Naive B cell (primary cell): Measurements from ENCODE around the gene SGSM2. TPM values are rescaled to one million over a fixed set of nuclear protein-coding genes. Genes with fewer than 3 reads are reported as not detected.

Experiments used
- ATAC-seq, 2 donors: fragments of 150-1000 bp; cut with Tn5 transposase; 2 replicates each; pipeline ENCODE4 v1.10.0; 2021; ENCODE audit warnings: low read depth in 2 of 2, mild to moderate bottlenecking in 2 of 2, moderate library complexity in 2 of 2
- DNase-seq: peaks from one replicate; pipeline ENCODE4 v3.0.0; 2022
- H3K27ac Mint-ChIP-seq, 6 donors: one replicate each; pipeline ENCODE4 v1.8.0; 2020 to 2022; ENCODE audit warnings: mild to moderate bottlenecking in 6 of 6, mixed read lengths in 6 of 6, moderate library complexity in 5 of 6, inconsistent platforms in 2 of 6
- H3K27me3 Mint-ChIP-seq, 3 donors: one replicate each; pipeline ENCODE4 v1.8.0; 2021 to 2022; ENCODE audit warnings: mixed read lengths in 3 of 3, mild to moderate bottlenecking in 1 of 3
- H3K36me3 Mint-ChIP-seq, 2 donors: one replicate each; pipeline ENCODE4 v1.8.0; 2020 to 2022; ENCODE audit warnings: mixed read lengths in 2 of 2, inconsistent platforms in 1 of 2, mild to moderate bottlenecking in 1 of 2
- H3K4me1 Mint-ChIP-seq, 3 donors: one replicate each; pipeline ENCODE4 v1.8.0; 2020 to 2022; ENCODE audit warnings: mixed read lengths in 3 of 3, inconsistent platforms in 1 of 3, mild to moderate bottlenecking in 1 of 3, moderate library complexity in 1 of 3
- H3K4me3 Mint-ChIP-seq, 8 donors: one replicate each; pipeline ENCODE4 v1.8.0; 2020 to 2022; ENCODE audit warnings: mild to moderate bottlenecking in 8 of 8, mixed read lengths in 8 of 8, moderate library complexity in 8 of 8, inconsistent platforms in 2 of 8
- H3K9me3 Mint-ChIP-seq, 7 donors: one replicate each; pipeline ENCODE4 v1.8.0; 2020 to 2022; ENCODE audit warnings: mixed read lengths in 7 of 7, mild to moderate bottlenecking in 5 of 7, inconsistent platforms in 2 of 7, moderate library complexity in 1 of 7
- polyA plus RNA-seq, 6 donors: library from polyadenylated mRNA; unstranded; fragments of 300-500 nt; fragmentation: Illumina TruSeq; gene quantifications; one replicate each; pipeline ENCODE4 v1.2.3, GENCODE V29; 2021; ENCODE audit warnings: low read depth in 6 of 6

SGSM2 gene
- polyA plus RNA-seq, 6 donors from 2014 or later, result 2.8 to 14.3 (median 4.4) TPM

DNA sequence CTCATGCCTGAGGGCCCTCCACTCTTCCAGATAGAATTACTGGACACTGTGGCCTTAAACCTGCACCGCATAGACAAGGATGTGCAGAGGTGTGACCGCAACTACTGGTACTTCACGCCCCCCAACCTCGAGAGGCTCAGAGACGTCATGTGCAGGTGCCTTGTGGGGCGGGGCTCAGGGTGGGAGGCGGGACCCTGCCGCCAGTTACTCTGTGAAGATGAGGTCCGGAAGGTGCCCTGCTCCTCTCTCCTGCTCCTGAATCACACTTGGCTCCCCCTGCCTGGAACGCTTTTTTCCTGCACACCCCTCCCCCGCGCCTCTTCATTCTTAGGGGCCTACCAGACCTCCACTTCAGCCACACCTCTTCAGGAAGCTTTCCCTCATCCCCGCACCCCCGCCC, 38.8 kb downstream of the SGSM2 start:
- Mint-ChIP-seq H3K4me1 (peaks cover 0 to 3% (median 2%) of the 10 kb centered on the region in 3 donors), H3K9me3 (no peaks in the 10 kb centered on the region), H3K27ac (no peak overlapping the region), H3K27me3 (no peaks in the 10 kb centered on the region), H3K36me3 (no peaks in the 10 kb centered on the region), H3K4me3 (no peak overlapping the region)
- DNase-seq, result no peak
- no peak for ATAC-seq

DNA sequence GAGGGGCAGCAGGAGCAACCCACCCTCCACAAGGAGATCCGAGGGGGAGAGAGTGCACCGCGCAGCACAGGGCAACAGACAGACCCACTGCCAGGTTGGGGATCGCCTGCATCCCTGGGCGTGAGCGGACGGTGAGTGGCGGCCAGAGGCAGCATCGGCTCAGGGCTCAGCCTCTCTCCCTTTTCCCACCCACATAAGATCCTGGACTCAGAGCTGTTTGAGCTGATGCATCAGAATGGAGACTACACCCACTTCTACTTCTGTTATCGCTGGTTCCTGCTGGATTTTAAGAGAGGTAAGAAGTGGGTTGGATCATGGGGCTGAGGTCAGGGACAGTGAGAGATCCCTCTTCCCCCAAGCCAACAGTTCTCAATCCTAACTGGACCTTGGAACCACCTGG, 40.4 kb downstream of the SGSM2 start:
- H3K27ac Mint-ChIP-seq, result no peak overlapping the region

DNA sequence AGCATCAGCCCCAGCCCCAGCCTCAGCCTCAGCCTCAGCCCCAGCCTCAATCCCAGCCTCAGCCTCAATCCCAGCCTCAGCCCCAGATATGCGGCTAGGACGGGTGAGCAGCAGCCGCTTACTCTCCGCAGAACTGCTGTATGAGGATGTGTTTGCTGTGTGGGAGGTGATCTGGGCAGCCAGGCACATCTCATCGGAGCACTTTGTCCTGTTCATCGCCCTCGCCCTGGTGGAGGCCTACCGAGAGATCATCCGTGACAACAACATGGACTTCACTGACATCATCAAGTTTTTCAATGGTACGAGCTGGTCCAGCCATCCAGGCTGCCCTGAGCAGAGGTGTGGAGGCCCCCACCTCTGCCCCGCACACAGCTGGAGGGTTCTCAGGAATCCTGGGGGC, 41.6 kb downstream of the SGSM2 start:
- DNase-seq, result no peak
- H3K36me3 Mint-ChIP-seq, result no peaks in the 10 kb centered on the region
- peaks cover 0 to 7% (median 5%) of the 10 kb centered on the region in 3 donors for H3K4me1 Mint-ChIP-seq
- no peak for ATAC-seq
- H3K4me3 Mint-ChIP-seq, result no peak overlapping the region
- H3K27me3 Mint-ChIP-seq, result no peaks in the 10 kb centered on the region
- no peaks in the 10 kb centered on the region for H3K9me3 Mint-ChIP-seq
- H3K27ac Mint-ChIP-seq, result peak overlapping the region in 3 of 6 donors; percentile 53 to 73 (median 65)

More for the DNA sequence above, 40.4 kb downstream of the SGSM2 start:
- Mint-ChIP-seq H3K36me3 (no peaks in the 10 kb centered on the region), H3K4me3 (no peak overlapping the region), H3K27me3 (no peaks in the 10 kb centered on the region), H3K4me1 (peaks cover 0 to 6% (median 1%) of the 10 kb centered on the region in 3 donors), H3K9me3 (no peaks in the 10 kb centered on the region)
- ATAC-seq (no peak), DNase-seq (no peak)

DNA sequence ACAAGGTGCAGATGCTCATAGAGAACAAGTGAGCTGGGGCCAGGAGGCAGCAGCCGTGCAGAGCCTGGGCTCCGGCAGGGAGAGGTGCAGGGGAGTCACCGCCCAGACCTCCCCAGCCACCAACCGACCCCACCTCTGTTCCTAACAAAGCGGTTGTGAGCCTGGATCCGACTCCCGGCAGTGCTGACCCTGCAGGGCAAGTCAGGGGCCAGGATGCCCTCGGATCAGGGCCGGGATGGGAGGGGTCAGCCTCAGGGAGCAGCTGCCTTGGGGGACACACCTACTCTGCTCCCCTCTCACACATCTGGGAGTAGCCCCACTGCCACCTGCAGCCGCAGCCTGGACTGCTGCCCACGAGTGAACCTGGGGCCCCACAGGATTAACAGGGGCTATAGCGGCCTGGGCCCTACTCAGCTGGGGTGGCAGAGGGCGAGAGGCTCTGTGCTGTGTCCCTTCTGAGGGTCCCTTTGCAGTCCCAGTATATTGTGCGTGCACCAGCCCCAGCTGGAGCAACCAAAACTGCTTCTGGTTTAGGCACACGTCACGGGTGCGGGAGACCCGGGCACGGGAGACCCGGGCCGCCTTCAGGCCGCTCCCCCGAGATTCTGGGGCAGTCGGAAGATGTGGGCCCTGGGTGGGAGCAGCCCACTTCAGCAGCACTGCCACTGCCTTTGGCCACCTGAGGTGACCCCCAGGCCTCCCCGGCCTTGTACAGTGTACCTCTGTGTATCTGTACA, 42.4 kb downstream of the SGSM2 start:
- H3K36me3 Mint-ChIP-seq, result no peaks in the 10 kb centered on the region
- peak overlapping the region in 1 of 6 donors; percentile 69 for H3K27ac Mint-ChIP-seq
- ATAC-seq, result no peak
- no peaks in the 10 kb centered on the region for H3K9me3 Mint-ChIP-seq
- peaks cover 0 to 7% (median 5%) of the 10 kb centered on the region in 3 donors for H3K4me1 Mint-ChIP-seq
- no peaks in the 10 kb centered on the region for H3K27me3 Mint-ChIP-seq
- no peak overlapping the region for H3K4me3 Mint-ChIP-seq
- DNase-seq, result no peak

DNA sequence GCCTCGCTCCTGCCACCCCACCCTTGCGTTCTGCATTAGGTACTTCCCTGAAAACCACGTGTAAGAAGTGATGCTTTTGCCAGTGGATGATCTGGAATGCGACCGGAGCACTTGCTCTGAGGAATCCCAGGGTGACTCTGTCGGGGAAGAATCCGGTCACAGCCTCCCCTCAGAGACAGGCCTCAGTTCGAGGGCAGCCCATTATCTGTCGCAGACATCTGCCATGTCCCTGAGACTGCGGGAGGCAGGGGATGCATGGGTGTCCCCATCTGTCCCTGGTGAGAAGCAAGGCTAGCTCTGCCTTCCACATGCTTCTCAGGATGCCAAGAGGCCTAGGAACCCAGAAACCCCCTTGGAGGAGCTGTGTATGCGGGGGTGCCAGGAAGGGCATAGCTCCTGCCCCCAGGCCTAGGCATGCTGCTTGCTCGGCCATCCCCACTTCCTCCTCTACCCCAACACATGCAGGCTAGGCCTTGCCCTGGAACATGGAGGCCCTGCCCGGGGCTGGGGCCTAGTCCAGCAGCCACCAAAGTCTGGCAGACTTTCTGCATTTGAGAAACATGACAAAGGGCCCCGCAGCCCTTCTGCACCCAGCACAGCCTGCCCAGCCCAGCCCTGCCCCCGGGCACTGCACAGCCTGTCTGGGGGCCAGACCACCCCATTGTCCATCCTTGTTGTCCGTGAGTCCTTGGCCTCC, 43.1 kb downstream of the SGSM2 start:
- H3K27me3 Mint-ChIP-seq, result no peaks in the 10 kb centered on the region
- no peak for ATAC-seq
- H3K4me1 Mint-ChIP-seq, result peaks cover 0 to 7% (median 5%) of the 10 kb centered on the region in 3 donors
- H3K36me3 Mint-ChIP-seq, result no peaks in the 10 kb centered on the region
- H3K9me3 Mint-ChIP-seq, result no peaks in the 10 kb centered on the region
- H3K4me3 Mint-ChIP-seq, result no peak overlapping the region
- peak overlapping the region in 1 of 6 donors; percentile 69 for H3K27ac Mint-ChIP-seq
- DNase-seq, result no peak

DNA sequence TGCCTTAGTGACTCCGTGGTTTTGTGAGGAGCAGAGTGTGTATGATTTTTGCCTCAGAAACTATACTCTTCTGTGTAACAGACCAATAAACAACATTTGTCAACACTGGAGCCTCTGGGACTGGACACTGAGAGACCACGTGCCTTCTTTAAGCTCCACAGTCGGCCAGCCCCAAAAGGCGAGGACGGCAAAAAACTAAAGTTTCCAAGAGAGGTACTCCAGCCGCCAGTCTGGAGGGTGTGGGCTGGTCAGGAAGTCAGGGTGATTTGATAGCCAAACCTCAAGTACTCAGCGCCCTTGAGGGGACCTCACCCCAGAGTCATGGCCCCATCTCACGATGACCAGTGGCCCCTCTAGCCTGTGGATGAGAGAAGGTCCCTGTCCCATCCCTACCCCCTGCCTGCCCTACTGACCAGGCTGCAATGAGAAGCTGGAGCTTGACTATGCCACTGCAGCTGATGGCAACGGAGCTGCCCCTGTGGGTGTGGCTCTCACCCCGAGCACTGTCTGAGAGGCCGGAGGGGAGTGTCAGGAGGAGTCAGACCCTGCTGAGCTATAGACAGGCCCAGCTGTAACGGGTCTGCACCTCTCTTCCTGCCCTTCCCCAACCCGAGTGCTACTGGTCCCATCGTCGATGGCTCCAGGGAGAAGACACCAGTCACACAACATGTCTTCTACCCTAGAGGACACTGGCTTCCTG, 43.8 kb downstream of the SGSM2 start:
- DNase-seq (no peak), ATAC-seq (no peak)
- Mint-ChIP-seq H3K4me3 (no peak overlapping the region), H3K9me3 (no peaks in the 10 kb centered on the region), H3K27ac (peak overlapping the region in 2 of 6 donors; percentile 42 to 80), H3K36me3 (no peaks in the 10 kb centered on the region), H3K4me1 (peaks cover 0 to 7% (median 5%) of the 10 kb centered on the region in 3 donors), H3K27me3 (no peaks in the 10 kb centered on the region)

DNA sequence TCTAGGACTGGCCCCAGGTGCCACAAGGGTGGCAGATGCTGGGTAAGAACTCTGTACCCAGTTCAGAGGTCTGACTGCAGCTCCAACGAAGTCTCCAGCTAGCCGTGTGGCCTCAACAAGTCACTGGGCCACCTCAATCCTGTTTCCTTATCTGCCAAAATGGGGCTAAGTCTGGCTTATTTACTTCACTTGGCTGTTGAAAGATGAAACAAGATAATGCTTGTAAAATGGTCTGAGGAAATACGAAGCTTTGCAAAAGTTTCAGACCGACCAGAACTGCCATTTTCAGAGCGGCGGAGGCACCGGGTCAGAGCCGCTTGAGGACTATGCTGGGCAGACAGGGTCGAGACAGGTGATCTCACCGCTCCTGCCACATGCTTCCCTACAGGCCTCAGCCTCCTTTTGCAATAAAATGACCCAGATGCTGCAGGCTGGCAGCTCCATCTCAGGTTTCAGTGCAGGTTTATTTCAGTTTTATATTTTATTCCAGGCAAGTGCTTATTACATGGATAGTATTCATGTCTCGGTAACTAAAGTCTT, 46.4 kb downstream of the SGSM2 start:
- H3K36me3 Mint-ChIP-seq, result no peaks in the 10 kb centered on the region
- H3K9me3 Mint-ChIP-seq, result no peaks in the 10 kb centered on the region
- ATAC-seq (no peak), DNase-seq (no peak)
- H3K4me3 Mint-ChIP-seq, result peak overlapping the region in 1 of 8 donors; percentile 42
- H3K4me1 Mint-ChIP-seq, result peaks cover 7 to 21% (median 12%) of the 10 kb centered on the region in 3 donors
- H3K27me3 Mint-ChIP-seq, result no peaks in the 10 kb centered on the region
- peak overlapping the region in 1 of 6 donors; percentile 76 for H3K27ac Mint-ChIP-seq

DNA sequence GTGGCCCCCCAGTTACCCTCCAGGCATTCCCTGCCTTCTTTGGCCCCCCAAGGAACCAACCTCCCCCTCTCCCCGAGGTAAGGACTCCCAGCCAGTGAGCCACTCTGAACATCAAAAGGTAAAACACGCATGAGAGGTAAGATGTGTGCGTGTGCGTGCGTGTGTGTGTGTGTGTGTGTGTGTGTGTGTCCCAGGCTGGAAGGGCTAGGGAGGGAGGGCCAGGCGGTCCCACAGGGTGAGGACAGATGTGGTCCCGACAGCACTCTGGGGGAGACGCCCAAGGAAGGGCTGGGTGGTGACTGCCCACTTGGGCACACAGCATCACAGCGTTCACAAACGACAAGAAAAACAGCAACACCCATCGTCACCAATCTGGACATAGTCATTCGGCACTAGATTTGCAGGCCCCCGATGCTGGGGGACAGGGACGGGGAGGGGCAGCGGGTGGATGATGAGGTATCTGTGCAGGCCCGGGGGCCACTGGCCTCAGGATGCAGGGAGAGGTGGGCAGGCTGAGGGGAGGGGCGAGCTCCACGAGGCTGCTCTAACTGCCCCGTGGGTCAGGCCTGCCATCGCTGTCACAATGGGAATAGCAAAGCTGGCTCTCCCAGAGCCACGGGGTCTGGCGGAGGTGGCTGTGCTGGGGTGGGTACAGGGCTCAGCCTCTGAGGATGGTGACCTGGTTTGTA, 47.3 kb downstream of the SGSM2 start:
- no peaks in the 10 kb centered on the region for H3K9me3 Mint-ChIP-seq
- H3K27ac Mint-ChIP-seq, result peak overlapping the region in 1 of 6 donors; percentile 76
- ATAC-seq, result no peak
- H3K27me3 Mint-ChIP-seq, result no peaks in the 10 kb centered on the region
- H3K36me3 Mint-ChIP-seq, result no peaks in the 10 kb centered on the region
- DNase-seq, result no peak
- no peak overlapping the region for H3K4me3 Mint-ChIP-seq
- H3K4me1 Mint-ChIP-seq, result peaks cover 16 to 28% (median 18%) of the 10 kb centered on the region in 3 donors

DNA sequence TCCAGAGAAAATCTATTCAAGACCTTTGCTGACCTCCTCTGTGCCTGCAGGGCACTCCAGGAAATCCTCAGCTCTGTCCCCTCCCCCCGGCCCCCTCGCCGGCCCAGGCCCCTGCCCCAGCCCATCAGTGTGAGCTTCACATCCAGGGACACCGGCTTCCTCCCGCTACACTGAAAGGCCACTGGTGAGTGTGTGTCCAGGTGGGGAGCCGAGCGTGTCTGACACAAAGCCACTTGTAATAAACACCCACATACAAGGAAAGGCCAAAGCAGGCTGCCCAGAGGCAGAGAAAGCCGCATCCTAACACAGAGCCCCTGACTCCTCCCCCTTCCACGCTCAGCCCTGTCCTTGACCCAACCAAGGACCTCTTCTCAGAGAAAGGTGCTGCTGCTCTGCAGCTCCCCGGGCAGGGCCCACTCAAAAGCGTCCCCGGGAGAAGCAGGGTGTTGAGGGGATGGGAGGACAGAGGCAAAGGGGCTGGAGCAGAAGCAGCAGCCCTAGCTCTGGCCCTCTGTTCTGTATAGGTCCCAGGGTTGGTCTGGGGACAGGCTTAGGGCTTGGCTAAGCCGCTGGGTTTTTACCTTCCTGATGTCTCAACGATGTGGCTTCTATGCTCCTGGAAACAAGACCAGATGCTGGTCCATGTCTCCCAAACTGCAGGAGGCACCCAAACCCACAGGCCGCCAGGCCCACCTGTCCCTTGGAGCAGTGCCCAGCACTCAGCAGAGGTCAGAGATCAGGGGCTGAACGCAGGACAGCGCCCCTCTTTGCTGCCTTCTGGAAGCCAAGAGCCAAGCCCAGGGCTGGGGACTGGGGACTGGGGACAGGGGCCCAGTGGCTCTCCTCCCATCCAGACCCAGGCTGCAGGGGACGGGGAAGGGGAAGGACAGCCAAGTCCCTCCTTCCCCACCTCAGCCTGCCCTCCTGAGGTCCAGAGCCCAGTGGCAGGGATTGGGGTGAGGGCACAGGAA, 48.2 kb downstream of the SGSM2 start:
- H3K4me3 Mint-ChIP-seq, result peak overlapping the region in 1 of 8 donors; percentile 15
- no peaks in the 10 kb centered on the region for H3K9me3 Mint-ChIP-seq
- no peak overlapping the region for H3K27ac Mint-ChIP-seq
- H3K36me3 Mint-ChIP-seq, result no peaks in the 10 kb centered on the region
- no peak for DNase-seq
- H3K4me1 Mint-ChIP-seq, result peaks cover 18 to 29% (median 23%) of the 10 kb centered on the region in 3 donors
- no peaks in the 10 kb centered on the region for H3K27me3 Mint-ChIP-seq
- ATAC-seq, result no peak

DNA sequence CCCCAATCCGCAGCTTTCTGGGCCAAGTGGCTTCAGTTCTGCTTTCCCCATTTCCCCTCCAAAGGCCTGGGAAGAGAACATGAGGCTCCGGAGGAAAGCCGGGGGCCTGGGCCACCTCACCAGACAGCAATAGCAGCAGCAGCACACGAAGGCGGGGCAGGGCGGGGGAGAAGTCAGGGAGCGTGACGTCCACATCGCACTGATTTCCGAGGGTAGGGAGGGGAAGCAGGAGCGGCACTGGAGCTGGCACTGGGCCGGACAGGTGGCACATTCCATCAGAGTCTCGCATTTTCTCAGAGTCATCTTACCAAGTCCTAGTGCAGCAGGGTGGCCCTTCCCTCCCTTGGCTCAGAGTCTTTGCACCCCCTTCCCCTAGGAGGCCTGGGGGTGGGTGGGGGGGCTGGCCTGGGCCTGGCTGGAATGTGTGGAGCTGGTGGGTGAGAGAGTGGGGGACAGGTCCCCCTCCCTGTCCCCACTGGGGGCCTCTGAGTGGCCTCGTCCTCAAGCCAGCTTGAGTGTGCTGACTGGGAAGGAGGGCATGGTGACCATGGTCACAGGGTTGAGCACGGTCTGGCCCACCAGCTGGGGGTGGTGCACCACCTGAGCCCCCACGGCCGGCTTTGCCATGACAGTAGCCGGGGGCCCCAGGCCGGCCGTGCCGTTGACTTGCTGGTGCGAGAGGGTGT, 49.2 kb downstream of the SGSM2 start:
- Mint-ChIP-seq H3K27me3 (no peaks in the 10 kb centered on the region), H3K27ac (no peak overlapping the region), H3K4me1 (peaks cover 21 to 32% (median 32%) of the 10 kb centered on the region in 3 donors), H3K9me3 (no peaks in the 10 kb centered on the region), H3K36me3 (no peaks in the 10 kb centered on the region), H3K4me3 (peak overlapping the region in 1 of 8 donors; percentile 59)
- DNase-seq (no peak), ATAC-seq (no peak)

DNA sequence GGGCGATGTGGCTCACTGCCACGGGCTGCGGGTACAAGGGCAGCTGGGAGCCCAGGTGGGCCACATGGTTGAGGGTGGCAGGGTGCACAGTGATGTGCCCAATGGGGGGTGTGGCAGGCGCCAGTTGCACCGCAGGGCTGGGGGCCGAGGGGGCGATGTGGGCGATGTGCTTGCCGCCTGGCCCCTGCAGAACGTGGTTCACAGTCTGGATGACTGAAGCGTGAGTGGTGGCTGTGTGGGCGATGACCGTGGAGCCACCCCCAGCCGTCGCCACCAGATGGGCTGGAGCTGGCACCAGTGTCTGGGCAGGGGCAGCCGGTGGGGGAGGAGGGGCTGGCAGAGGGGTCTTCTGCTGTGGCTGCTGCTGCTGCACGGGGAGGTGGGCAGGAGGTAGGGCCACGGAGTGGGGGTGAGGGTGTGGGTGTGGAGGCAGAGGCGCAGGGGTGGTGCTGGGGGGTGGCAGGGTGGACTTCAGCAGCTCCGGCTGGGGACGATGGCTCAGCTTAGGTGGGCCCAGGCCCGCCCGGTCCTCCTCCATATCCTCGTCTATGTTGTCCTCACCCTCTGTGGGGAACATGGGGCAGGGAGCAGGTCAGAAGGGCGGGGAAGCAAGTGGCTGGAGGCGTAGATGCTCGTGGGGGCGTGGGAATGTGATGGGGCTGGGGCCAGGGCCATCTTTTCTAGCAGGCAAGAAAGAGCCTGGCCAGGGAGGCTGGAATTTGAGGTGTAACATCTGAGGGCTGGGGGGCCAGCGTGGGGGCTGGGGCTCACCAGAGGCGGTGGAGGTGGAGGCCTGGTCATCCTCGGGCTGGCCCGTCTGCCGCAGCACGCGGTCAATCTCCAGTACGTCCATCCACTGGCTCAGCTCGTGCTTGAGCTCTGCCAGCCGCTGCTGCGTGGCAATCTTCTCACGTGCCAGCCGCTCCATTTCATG, 50.1 kb downstream of the SGSM2 start:
- ATAC-seq (no peak), DNase-seq (no peak)
- Mint-ChIP-seq H3K4me3 (peak overlapping the region in 1 of 8 donors; percentile 39), H3K27me3 (no peaks in the 10 kb centered on the region), H3K27ac (peak overlapping the region in 1 of 6 donors; percentile 83), H3K36me3 (no peaks in the 10 kb centered on the region), H3K4me1 (peaks cover 29 to 40% (median 40%) of the 10 kb centered on the region in 3 donors), H3K9me3 (no peaks in the 10 kb centered on the region)
